ENCODE results near the gene PNPLA1.
A peak's percentile ranks its signal among the peaks of the same experiment; 100 is the strongest.

Gene PNPLA1

DNA sequence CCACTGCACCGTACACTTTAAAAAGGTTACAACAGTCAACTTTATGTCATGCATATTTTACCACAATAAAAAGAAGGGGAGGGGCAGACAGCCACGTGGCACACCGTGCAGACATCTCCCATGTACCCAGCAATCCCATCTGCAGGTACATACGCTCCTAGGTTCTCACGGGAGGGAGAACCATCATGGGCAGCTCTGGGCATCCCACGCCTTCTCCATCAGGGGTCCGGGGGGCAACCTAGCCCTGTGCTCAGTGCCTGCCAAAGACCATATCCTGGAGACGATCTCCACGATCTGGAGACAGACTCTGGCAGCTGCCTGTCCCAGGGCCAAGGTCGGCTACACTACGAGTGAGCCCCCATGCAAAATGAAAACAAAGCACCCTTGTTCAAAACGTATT lies 69.3 kb downstream of the PNPLA1 start:
- no peak for DNase-seq

DNA sequence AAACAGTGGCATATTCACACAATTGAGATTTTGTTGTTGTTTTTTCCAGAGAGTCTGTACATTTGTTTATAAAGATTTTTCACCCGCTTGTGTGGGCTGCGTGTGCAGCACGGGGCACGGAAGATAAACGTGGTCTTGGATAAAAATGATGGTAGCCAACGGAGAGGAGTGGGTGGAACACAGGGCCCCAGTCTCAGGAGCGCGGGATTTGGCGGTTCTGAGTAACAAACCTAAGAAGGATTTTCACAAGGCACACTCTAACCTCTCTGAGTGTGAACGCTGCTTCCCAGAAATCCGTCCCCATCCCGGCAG lies 70.4 kb downstream of the PNPLA1 start:
- DNase-seq = no peak

DNA sequence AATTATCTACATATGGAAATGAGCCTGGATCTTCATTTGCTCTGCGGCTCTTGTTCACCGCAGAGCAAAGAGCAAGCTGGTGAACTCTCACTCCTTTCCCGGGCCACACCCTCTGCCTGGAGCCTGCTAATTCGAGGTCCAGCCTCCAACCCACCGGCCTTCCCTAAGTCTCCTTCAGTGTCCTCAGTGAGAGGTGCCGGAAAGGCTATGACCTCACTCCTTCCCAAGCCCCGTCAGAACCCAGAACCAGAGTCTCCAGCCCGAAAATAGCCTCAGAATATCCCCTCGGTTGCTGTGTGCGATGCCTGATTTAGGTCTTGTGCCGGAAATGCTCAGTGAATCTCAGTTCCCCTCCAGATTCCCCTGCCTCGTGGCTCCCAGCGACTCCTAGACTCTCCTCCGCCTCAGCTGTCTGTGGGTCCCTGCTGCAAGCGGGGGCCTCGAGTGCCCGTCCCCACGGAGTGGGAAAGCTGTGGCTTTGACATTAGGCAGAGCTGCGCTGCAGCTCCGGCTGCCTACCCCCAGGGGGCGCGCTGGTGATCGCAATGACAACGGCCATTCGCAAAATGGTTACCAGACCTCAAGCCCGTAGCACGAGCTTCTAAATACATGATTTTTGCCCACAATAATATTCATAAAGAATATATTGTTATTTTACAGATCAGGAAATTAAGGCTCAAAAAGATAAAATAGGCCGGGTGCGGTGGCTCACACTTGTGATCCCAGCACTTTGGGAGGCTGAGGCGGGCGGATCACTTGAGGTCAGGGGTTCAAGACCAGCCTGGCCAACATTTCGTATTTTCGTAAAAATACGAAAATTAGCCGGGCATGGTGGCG lies 71.0 kb downstream of the PNPLA1 start:
- peak; percentile 77 for DNase-seq

DNA sequence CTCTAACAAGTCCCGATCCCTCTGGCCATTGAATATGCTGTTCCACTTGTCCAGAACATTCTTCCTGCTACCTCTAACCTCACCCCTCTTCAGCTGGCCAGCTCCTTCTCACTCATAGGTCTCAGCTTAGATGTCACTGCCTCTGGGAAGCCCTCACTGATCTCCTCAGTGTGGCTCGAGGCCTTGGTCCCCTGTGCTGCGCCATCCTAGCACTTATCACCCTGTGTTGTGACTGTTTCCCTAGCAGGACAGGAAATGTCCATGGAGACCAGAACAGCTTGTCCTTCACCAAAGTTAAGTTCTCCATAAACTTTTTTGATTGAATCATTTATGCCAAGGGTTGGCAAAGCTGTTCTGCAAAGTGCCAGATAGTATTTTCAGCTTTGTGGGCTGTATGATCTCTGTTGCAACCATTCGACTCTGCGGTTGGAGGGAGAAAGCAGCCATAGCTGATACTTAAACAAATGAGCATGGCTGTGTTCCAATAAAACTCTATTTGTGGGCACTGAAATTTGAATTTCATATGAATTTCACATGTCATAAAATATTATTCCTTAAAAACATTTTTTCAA lies 73.3 kb downstream of the PNPLA1 start:
- DNase-seq = no peak

DNA sequence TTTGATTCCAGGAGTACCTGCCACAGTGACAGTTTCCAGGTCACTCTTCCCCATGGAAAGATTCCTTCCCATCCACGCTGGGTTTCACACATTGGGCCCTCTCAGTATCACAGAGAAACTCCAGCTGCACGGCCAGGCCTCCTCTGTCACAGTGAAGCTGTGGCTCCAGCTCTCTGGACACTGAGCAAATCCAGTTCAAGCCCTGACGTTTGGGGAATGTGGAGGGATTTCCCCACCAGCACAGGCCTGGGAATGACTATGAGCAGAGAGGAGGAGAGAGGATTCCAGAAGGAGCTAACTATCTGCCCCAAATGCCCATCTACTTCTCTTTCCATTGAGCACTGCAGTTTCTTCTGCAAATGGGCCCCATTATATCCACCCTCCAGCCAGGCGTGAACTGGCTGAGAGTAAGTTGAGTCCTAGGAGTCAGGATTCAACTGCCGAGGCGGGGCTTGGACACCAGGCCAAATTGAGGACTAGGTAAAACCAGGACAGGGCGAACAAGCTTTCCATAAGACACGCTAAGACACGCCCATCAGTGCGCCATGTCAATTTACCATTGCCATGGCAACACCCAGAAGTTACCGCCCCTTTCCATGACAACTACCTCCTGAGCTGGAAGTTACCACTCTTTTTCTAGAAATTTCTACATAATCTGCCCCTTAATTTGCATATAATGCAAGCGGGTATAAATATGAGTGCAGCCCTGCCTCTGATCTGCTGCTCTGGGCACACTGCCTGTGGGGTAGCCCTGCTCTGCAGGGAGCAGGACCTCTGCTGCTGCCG lies 76.0 kb downstream of the PNPLA1 start:
- no peak for DNase-seq

DNA sequence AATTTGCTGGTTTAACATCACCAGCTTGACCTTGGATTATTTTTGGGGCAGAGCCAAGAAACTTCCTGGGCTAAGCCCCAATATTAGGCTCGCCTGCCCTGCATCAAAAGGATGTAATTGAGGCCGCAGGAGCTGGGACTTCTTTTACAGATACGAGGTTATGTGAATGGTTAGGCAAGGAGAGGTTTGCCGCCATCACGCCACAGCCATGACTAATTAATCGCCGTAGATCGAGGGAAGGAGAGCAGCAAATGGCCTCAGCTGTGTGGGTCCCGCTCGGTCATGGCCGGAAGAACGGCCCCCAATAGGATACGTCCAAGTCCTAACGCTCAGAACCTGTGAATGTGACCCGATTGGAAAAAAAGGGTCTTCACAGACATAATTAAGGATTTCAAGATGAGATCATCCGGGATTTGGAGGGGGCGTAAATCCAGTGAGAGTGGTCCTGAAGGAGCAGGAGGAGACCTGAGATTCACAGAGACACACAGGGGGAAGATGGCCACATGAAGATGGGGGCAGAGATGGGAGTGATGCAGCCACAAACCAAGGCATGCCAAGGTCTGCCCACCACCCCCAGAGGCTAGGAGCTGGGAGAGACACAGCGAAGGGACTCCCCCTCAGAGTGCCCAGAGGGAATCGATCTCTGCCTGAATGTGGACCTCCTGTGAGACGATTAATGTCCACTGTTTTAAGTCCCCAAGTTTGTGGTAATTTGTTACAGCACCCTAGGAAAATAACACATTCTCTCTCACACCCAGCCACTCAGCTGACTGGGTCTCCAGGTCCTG lies 76.8 kb downstream of the PNPLA1 start:
- no peak for DNase-seq

DNA sequence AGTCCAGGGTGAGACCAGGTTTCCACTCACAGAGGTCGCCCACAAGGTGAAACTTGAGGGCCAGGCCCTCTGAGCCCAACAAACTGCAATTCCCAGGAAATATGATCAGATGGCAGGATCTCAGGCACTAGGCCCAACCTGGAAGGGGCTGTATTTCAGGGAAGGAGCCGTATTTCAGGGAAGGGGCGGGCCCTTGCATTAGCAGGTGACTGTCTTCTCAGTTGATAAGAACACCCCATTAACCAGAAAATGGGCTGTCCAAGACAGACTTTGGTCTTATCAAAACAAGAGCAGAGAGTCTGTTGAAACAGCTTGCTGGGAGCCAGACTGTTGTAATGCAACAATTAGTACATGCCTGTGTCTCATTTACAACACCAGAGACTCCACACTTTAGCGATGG lies 77.8 kb downstream of the PNPLA1 start:
- DNase-seq = no peak

DNA sequence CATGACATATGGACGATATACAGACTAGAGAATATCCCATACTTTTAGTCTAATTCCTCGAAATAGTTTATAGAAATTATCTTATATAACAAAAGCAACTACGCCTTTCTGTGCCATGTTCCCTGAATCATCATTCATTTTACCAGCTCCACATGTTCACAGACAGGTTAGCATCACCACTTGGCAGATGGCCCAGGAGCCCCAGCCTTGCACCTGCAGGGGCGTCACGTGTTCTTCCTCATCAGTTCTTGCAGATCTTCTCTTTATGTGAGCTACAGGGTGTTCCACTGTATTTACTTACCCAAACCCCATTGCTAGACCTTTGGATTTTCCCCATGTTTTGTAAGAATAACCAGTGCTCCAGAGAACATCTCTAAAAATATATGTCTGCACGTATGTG lies 79.4 kb downstream of the PNPLA1 start:
- DNase-seq = no peak

DNA sequence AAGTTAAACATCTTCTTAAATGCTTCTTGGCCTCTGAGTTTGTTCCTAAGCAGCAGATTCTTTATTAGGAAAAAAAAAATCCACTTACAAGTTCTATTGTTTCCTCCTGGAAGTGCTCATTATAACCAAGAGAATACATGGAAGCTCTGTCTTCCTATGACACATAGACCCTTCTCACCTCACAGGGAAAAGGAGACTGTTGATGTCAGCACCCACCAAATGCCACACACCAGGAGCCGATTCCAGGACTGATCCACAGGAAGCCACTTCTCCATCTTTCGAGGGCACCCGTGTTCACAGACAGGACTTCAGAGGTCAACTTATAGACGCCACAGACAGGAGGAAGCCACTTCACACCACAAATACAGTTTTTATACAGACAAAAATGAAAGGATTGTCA lies 80.2 kb downstream of the PNPLA1 start:
- no peak for DNase-seq

DNA sequence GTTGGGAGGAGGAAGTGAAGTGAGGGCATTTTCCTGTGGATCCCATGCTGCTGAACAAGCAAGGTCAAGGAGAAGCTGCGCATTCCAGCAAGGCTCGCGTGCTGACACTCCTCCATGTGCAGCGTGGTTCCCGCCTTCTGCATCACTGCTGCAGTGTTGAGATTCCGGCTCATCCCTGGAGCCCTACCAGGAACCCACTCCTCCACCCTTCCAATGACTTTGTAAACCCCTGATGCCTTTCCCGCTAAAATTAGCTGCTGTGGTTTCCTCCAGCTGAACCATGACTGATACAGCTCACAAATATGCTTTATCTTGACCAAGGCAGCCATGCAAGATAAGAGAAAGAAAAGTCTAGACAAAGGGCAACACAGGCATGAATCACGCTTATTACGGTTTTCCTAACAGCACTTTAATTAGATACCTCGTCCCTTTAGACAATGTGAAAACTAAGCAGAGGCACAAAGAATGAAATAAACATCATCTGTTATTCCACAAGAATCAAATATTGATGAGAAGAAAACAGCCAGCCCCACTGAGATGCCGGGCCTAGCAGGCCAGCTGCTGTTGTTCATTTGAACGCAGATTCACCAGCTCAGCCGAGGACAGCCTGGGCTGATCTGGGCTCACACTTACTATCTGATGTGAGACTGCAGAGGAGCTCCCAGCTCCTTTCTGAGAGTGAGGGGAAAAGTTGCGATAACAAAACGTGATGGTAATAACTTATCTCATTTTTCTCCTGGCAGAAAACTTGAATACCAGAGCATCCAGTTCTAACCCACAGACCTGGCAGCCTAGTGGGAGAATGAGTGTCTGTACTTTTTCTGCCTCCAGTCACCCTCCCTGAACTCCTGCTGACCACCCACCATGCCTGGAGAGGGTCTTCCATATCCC lies 81.1 kb downstream of the PNPLA1 start:
- no peak for DNase-seq

DNA sequence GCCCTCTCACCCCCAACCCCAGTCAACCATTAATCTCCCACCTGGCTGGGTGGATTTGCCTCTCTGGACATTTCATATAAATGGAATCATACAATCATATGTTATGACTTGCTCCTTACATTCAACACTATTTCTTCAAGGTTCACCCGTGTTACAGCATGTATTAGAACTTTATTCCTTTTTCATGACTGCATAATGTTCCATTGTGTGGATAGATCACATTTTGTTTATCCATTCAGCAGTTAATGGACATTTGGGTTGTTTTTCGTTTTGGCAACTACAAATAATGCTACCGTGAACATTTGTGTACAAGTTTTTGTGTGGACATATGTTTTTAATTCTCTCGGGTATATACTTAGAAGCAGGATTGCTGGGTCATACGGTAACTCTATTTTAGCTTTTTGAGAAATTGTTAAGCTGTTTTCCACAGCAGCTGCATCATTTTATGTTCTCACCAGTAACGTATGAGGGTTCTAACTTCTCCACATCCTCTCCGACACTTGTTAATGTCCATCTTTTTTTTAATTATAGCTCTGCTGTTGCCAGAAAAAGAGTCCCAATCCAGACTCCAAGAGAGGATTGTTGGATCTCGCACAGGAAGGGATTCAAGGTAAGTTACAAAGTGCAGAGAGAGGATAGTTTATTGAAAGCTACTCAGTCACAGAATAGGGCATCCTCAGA lies 82.8 kb downstream of the PNPLA1 start:
- no peak for DNase-seq

DNA sequence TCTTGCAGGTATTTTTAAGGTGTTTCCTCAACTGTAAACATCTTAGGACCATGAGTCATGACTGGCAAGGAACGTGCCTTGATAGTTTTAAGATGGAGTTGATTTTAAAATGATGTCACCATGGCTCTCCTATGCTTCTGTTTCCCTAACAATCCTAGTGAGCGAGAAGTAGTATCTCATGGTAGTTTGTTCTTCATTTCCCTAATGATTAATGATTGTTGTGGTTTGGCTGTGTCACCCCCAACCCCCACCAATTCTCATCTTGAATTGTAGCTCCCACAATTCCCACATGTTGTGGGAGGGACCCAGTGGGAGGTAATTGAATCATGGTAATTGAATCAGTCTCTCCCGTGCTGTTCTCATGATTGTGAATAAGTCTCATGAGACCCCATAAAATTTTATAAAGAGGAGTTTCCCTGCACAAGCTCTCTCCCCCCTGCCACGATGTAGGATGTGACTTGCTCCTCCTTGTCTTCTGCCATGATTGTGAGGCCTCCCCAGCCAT lies 83.6 kb downstream of the PNPLA1 start:
- no peak for DNase-seq

DNA sequence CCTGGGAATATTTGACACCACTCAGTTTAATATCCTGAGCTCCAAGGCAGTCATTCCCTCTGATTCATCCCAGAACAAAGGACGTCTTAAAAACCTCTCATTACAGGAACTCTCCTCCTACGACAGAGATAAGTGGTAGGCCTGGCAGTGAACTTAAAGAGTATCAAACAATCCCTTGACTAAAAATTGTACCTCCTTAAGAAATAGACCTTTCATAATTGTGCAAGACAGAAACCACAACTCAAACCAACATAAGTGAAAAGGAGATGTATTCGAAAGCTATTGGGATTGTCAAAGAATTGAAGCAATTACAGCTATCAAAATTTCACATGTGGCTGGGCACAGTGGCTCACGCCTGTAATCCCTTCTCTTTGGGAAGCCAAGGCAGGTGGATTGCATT lies 86.0 kb downstream of the PNPLA1 start:
- no peak for DNase-seq

DNA sequence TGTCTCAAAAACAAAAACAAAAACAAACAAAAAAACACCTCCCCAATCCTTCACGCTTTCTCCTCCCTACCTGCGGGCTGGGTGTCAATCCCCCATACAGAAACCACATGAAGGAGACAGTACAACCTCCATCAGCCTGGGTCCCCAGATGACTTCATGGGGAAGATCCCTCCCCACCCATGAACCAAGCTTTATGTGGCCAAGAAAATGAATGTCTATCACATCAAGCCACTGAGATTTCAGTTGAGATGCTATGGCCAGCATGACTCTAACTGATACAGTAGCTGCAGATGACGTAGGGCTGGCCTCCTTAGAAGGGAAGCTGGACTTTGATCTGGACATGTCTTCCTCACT lies 88.0 kb downstream of the PNPLA1 start:
- DNase-seq = no peak

Data from stimulated activated CD4-positive, alpha-beta T cell treated with anti-CD3 and anti-CD28 coated beads, Interleukin-4, amount 100 ng/mL, for 1 hour (primary cell).